ENCODE results near the gene C19orf47.

Gene C19orf47

GRCh38 chr19:40379446-40380198 is 31.4 kb upstream of the C19orf47 start:
- no peak for ATAC-seq
- TF ChIP-seq ZFP30 (CRISPR knock-in tag; IDR thresholded peaks at IDR 0.05) (no peak), SNAI2 (CRISPR knock-in tag; IDR thresholded peaks at IDR 0.05) (no peak), ZFP3 (CRISPR knock-in tag; IDR thresholded peaks at IDR 0.05) (no peak), CREB5 (CRISPR knock-in tag; IDR thresholded peaks at IDR 0.05; ENCODE audit: low read depth) (no peak), ZNF565 (CRISPR knock-in tag; conservative IDR thresholded peaks at IDR 0.05; ENCODE audit: low read depth) (no peak), GLIS3 (CRISPR knock-in tag; IDR thresholded peaks at IDR 0.05) (no peak)
- TF ChIP-seq, protein P1, sequence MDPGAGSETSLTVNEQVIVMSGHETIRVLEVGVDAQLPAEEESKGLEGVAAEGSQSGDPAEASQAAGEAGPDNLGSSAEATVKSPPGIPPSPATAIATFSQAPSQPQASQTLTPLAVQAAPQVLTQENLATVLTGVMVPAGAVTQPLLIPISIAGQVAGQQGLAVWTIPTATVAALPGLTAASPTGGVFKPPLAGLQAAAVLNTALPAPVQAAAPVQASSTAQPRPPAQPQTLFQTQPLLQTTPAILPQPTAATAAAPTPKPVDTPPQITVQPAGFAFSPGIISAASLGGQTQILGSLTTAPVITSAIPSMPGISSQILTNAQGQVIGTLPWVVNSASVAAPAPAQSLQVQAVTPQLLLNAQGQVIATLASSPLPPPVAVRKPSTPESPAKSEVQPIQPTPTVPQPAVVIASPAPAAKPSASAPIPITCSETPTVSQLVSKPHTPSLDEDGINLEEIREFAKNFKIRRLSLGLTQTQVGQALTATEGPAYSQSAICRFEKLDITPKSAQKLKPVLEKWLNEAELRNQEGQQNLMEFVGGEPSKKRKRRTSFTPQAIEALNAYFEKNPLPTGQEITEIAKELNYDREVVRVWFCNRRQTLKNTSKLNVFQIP (CRISPR knock-in tag; IDR thresholded peaks at IDR 0.05; ENCODE audit: borderline replicate concordance, low read depth) = no peak

DNA sequence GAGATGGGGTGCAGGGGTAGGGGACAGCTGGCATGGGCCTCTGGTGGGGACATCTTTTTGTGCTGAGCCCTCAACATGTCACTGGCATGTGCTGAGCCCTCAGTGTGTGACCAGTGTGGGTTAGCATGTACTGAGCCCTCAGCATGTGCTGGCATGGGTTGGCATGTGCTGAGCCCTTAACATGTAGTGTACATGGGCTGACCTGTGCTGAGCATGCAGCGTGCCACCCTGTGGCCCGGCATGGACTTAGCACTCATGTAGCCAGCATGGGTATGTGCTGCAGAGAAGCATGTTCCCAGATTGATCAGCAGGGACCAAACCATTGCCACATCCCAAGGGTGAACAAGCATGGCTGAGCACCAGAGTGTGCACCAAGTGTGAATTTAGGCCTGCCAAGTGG is 30.3 kb upstream of the C19orf47 start:
- no peak for TF ChIP-seq ESRRG (CRISPR knock-in tag; IDR thresholded peaks at IDR 0.05)
- no peak for TF ChIP-seq GLIS3 (CRISPR knock-in tag; IDR thresholded peaks at IDR 0.05)
- no peak for TF ChIP-seq TOX (CRISPR knock-in tag; IDR thresholded peaks at IDR 0.05; ENCODE audit: borderline replicate concordance)
- TF ChIP-seq ZFP30 (CRISPR knock-in tag; IDR thresholded peaks at IDR 0.05) = no peak
- no peak for TF ChIP-seq CREB5 (CRISPR knock-in tag; IDR thresholded peaks at IDR 0.05; ENCODE audit: low read depth)
- TF ChIP-seq, protein P2, sequence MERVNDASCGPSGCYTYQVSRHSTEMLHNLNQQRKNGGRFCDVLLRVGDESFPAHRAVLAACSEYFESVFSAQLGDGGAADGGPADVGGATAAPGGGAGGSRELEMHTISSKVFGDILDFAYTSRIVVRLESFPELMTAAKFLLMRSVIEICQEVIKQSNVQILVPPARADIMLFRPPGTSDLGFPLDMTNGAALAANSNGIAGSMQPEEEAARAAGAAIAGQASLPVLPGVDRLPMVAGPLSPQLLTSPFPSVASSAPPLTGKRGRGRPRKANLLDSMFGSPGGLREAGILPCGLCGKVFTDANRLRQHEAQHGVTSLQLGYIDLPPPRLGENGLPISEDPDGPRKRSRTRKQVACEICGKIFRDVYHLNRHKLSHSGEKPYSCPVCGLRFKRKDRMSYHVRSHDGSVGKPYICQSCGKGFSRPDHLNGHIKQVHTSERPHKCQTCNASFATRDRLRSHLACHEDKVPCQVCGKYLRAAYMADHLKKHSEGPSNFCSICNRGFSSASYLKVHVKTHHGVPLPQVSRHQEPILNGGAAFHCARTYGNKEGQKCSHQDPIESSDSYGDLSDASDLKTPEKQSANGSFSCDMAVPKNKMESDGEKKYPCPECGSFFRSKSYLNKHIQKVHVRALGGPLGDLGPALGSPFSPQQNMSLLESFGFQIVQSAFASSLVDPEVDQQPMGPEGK (CRISPR knock-in tag; IDR thresholded peaks at IDR 0.05; ENCODE audit: borderline replicate concordance) = no peak
- TF ChIP-seq, protein P3, sequence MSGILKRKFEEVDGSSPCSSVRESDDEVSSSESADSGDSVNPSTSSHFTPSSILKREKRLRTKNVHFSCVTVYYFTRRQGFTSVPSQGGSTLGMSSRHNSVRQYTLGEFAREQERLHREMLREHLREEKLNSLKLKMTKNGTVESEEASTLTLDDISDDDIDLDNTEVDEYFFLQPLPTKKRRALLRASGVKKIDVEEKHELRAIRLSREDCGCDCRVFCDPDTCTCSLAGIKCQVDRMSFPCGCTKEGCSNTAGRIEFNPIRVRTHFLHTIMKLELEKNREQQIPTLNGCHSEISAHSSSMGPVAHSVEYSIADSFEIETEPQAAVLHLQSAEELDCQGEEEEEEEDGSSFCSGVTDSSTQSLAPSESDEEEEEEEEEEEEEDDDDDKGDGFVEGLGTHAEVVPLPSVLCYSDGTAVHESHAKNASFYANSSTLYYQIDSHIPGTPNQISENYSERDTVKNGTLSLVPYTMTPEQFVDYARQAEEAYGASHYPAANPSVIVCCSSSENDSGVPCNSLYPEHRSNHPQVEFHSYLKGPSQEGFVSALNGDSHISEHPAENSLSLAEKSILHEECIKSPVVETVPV (CRISPR knock-in tag; IDR thresholded peaks at IDR 0.05) = no peak
- no peak for TF ChIP-seq OSR1 (CRISPR knock-in tag; IDR thresholded peaks at IDR 0.05)
- TF ChIP-seq TCF4 (CRISPR knock-in tag; IDR thresholded peaks at IDR 0.05; ENCODE audit: borderline replicate concordance) = no peak
- TF ChIP-seq RARB (CRISPR knock-in tag; IDR thresholded peaks at IDR 0.05) = no peak
- no peak for ATAC-seq

GRCh38 chr19:40377876-40378385 is 29.7 kb upstream of the C19orf47 start:
- ATAC-seq = no peak
- TF ChIP-seq ZC3H10 (CRISPR knock-in tag; IDR thresholded peaks at IDR 0.05) (no peak), ZNF565 (CRISPR knock-in tag; conservative IDR thresholded peaks at IDR 0.05; ENCODE audit: low read depth) (no peak), ZNF70 (CRISPR knock-in tag; IDR thresholded peaks at IDR 0.05) (no peak), ISL1 (CRISPR knock-in tag; IDR thresholded peaks at IDR 0.05) (no peak), ZFP3 (CRISPR knock-in tag; IDR thresholded peaks at IDR 0.05) (no peak), ZNF8 (CRISPR knock-in tag; IDR thresholded peaks at IDR 0.05) (no peak), PPARA (CRISPR knock-in tag; IDR thresholded peaks at IDR 0.05; ENCODE audit: borderline replicate concordance) (no peak), TOX (CRISPR knock-in tag; IDR thresholded peaks at IDR 0.05; ENCODE audit: borderline replicate concordance) (no peak)
- TF ChIP-seq, protein P4, sequence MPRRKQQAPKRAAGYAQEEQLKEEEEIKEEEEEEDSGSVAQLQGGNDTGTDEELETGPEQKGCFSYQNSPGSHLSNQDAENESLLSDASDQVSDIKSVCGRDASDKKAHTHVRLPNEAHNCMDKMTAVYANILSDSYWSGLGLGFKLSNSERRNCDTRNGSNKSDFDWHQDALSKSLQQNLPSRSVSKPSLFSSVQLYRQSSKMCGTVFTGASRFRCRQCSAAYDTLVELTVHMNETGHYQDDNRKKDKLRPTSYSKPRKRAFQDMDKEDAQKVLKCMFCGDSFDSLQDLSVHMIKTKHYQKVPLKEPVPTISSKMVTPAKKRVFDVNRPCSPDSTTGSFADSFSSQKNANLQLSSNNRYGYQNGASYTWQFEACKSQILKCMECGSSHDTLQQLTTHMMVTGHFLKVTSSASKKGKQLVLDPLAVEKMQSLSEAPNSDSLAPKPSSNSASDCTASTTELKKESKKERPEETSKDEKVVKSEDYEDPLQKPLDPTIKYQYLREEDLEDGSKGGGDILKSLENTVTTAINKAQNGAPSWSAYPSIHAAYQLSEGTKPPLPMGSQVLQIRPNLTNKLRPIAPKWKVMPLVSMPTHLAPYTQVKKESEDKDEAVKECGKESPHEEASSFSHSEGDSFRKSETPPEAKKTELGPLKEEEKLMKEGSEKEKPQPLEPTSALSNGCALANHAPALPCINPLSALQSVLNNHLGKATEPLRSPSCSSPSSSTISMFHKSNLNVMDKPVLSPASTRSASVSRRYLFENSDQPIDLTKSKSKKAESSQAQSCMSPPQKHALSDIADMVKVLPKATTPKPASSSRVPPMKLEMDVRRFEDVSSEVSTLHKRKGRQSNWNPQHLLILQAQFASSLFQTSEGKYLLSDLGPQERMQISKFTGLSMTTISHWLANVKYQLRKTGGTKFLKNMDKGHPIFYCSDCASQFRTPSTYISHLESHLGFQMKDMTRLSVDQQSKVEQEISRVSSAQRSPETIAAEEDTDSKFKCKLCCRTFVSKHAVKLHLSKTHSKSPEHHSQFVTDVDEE (CRISPR knock-in tag; IDR thresholded peaks at IDR 0.05) = no peak
- TF ChIP-seq, protein P1 (CRISPR knock-in tag; IDR thresholded peaks at IDR 0.05; ENCODE audit: borderline replicate concordance, low read depth) = no peak
- TF ChIP-seq, protein P3 (CRISPR knock-in tag; IDR thresholded peaks at IDR 0.05) = no peak
- TF ChIP-seq, protein P2 (CRISPR knock-in tag; IDR thresholded peaks at IDR 0.05; ENCODE audit: borderline replicate concordance) = no peak
